ENCODE measurements around the gene RHOC. TPM values are rescaled to one million over a fixed set of nuclear protein-coding genes. Genes with fewer than 3 reads are reported as not detected.

The RHOC gene
- total and polyA plus RNA-seq, 3 experiments from 2014 or later, result 20.3 to 53.2 (median 23.0) TPM

GRCh38 chr1:112715264-112716053, 8.5 kb upstream of the RHOC start, which contains the start of gene PPM1J:
Gene PPM1J (minus strand): TSS chr1:112715332. CDS start chr1:112715301, 31 bp downstream.
- Mint-ChIP-seq H3K4me1 (peaks cover 18 to 27% (median 21%) of the 10 kb centered on the region in 3 donors), H3K36me3 (peaks cover 0 to 2% (median 2%) of the 10 kb centered on the region in 3 donors), H3K4me3 (peak within 1 kb of the TSS; percentile 85 to 96 (median 92)), H3K27me3 (peaks cover 6 to 14% of the 10 kb centered on the region in 2 donors), H3K27ac (peak within 1 kb of the TSS; percentile 83 to 97 (median 92)), H3K9me3 (no peaks in the 10 kb centered on the region)
- H3K4me3 ChIP-seq (ENCODE audit: low read length), result peak within 1 kb of the TSS; percentile 87
- peak within 1 kb of the TSS; percentile 54 for H3K27ac ChIP-seq (ENCODE audit: low read depth, low read length)
- no peaks in the 10 kb centered on the region for H3K9me3 ChIP-seq (ENCODE audit: low read length)
- peak; percentile 92 to 99 (median 96) for DNase-seq
- CTCF ChIA-PET, result interaction anchor here (0.6 to 4.3 kb wide), 29 partner anchors 8 to 966 kb away, joined by 3 to 40 read pairs (median 5); partner anchors contain the start of genes CAPZA1, LRIG2, MOV10 and RHOC
- POLR2A ChIA-PET, result interaction anchor here (0.5 to 2.4 kb wide), 10 partner anchors 9 to 357 kb away, joined by 3 to 21 read pairs (median 4); partner anchors contain the start of genes CAPZA1, CTTNBP2NL, LRIG2 and MOV10
- H3K36me3 ChIP-seq (ENCODE audit: insufficient read depth, low read length), result no peaks in the 10 kb centered on the region
- H3K27me3 ChIP-seq (ENCODE audit: insufficient read depth, low read length, poor library complexity, severe bottlenecking), result peaks cover 13% of the 10 kb centered on the region
- H3K4me1 ChIP-seq (ENCODE audit: insufficient read depth, low read length), result peaks cover 20% of the 10 kb centered on the region

GRCh38 chr1:112714313-112715263, 7.7 kb upstream of the RHOC start:
- peak in 1 of 5 donors; percentile 16 for DNase-seq
- peaks cover 0 to 2% (median 2%) of the 10 kb centered on the region in 3 donors for H3K36me3 Mint-ChIP-seq
- POLR2A ChIA-PET, result interaction anchor here (0.6 to 2.4 kb wide), 8 partner anchors 10 to 358 kb away, joined by 3 to 21 read pairs (median 8); partner anchors contain the start of genes CAPZA1, LRIG2, MOV10 and ST7L
- peaks cover 13% of the 10 kb centered on the region for H3K27me3 ChIP-seq (ENCODE audit: insufficient read depth, low read length, poor library complexity, severe bottlenecking)
- H3K9me3 Mint-ChIP-seq, result no peaks in the 10 kb centered on the region
- peaks cover 6 to 11% of the 10 kb centered on the region in 2 donors for H3K27me3 Mint-ChIP-seq
- peaks cover 18 to 27% (median 21%) of the 10 kb centered on the region in 3 donors for H3K4me1 Mint-ChIP-seq
- peak overlapping the region; percentile 79 to 93 (median 82) for H3K4me3 Mint-ChIP-seq
- H3K27ac ChIP-seq (ENCODE audit: low read depth, low read length), result no peak overlapping the region
- peaks cover 20% of the 10 kb centered on the region for H3K4me1 ChIP-seq (ENCODE audit: insufficient read depth, low read length)
- H3K9me3 ChIP-seq (ENCODE audit: low read length), result no peaks in the 10 kb centered on the region
- H3K36me3 ChIP-seq (ENCODE audit: insufficient read depth, low read length), result no peaks in the 10 kb centered on the region
- H3K4me3 ChIP-seq (ENCODE audit: low read length), result peak overlapping the region; percentile 66
- H3K27ac Mint-ChIP-seq, result peak overlapping the region in 3 of 8 donors; percentile 31 to 84 (median 75)
- CTCF ChIA-PET, result interaction anchor here (0.6 to 4.3 kb wide), 19 partner anchors 11 to 358 kb away, joined by 3 to 40 read pairs (median 7); partner anchors contain the start of genes CAPZA1, LRIG2, MOV10 and ST7L

- Mint-ChIP-seq H3K4me1 (peaks cover 18 to 27% (median 20%) of the 10 kb centered on the region in 3 donors), H3K27ac (peak overlapping the region in 2 of 8 donors; percentile 14 to 31), H3K4me3 (peak overlapping the region; percentile 38 to 90 (median 79)), H3K36me3 (peaks cover 0 to 2% (median 2%) of the 10 kb centered on the region in 3 donors), H3K27me3 (peaks cover 6 to 10% of the 10 kb centered on the region in 2 donors), H3K9me3 (no peaks in the 10 kb centered on the region)
- ChIA-PET POLR2A (interaction anchor here (0.7 kb wide), 1 partner anchor 96 kb away, joined by 3 read pairs; no protein-coding TSS in a partner anchor), CTCF (interaction anchor here (1.6 to 4.3 kb wide), 4 partner anchors 10 to 212 kb away, joined by 3 to 40 read pairs (median 11); no protein-coding TSS in a partner anchor)
- no peak for DNase-seq
- Histone ChIP-seq H3K4me3 (ENCODE audit: low read length) (no peak overlapping the region), H3K27ac (ENCODE audit: low read depth, low read length) (no peak overlapping the region), H3K27me3 (ENCODE audit: insufficient read depth, low read length, poor library complexity, severe bottlenecking) (peaks cover 5% of the 10 kb centered on the region), H3K9me3 (ENCODE audit: low read length) (no peaks in the 10 kb centered on the region), H3K36me3 (ENCODE audit: insufficient read depth, low read length) (no peaks in the 10 kb centered on the region), H3K4me1 (ENCODE audit: insufficient read depth, low read length) (peaks cover 20% of the 10 kb centered on the region)
Measured at GRCh38 chr1:112713466-112714312, 6.8 kb upstream of the RHOC start.

- Mint-ChIP-seq H3K27me3 (peaks cover 4 to 10% of the 10 kb centered on the region in 2 donors), H3K4me3 (peak overlapping the region in 3 of 7 donors; percentile 6 to 74 (median 38)), H3K36me3 (peaks cover 0 to 2% (median 2%) of the 10 kb centered on the region in 3 donors), H3K4me1 (peaks cover 19 to 21% (median 20%) of the 10 kb centered on the region in 3 donors), H3K27ac (peak overlapping the region in 1 of 8 donors; percentile 19), H3K9me3 (no peaks in the 10 kb centered on the region)
- Histone ChIP-seq H3K27me3 (ENCODE audit: insufficient read depth, low read length, poor library complexity, severe bottlenecking) (peaks cover 5% of the 10 kb centered on the region), H3K36me3 (ENCODE audit: insufficient read depth, low read length) (no peaks in the 10 kb centered on the region), H3K4me1 (ENCODE audit: insufficient read depth, low read length) (peaks cover 20% of the 10 kb centered on the region), H3K9me3 (ENCODE audit: low read length) (no peaks in the 10 kb centered on the region), H3K27ac (ENCODE audit: low read depth, low read length) (no peak overlapping the region), H3K4me3 (ENCODE audit: low read length) (no peak overlapping the region)
- no peak for DNase-seq
- CTCF ChIA-PET, result no interaction called here
- POLR2A ChIA-PET, result no interaction called here
Measured at GRCh38 chr1:112712701-112713128, 5.8 kb upstream of the RHOC start.

GRCh38 chr1:112712191-112712590, 5.3 kb upstream of the RHOC start:
- peaks cover 6 to 10% of the 10 kb centered on the region in 2 donors for H3K27me3 Mint-ChIP-seq
- H3K4me1 ChIP-seq (ENCODE audit: insufficient read depth, low read length), result peaks cover 25% of the 10 kb centered on the region
- H3K9me3 ChIP-seq (ENCODE audit: low read length), result no peaks in the 10 kb centered on the region
- H3K27me3 ChIP-seq (ENCODE audit: insufficient read depth, low read length, poor library complexity, severe bottlenecking), result peaks cover 5% of the 10 kb centered on the region
- H3K27ac Mint-ChIP-seq, result no peak overlapping the region
- no peak overlapping the region for H3K27ac ChIP-seq (ENCODE audit: low read depth, low read length)
- ChIA-PET CTCF (interaction anchor here (2.1 kb wide), 1 partner anchor 322 kb away, joined by 4 read pairs; no protein-coding TSS in a partner anchor), POLR2A (no interaction called here)
- H3K4me3 Mint-ChIP-seq, result peak overlapping the region in 1 of 7 donors; percentile 17
- no peak overlapping the region for H3K4me3 ChIP-seq (ENCODE audit: low read length)
- peaks cover 22 to 26% (median 24%) of the 10 kb centered on the region in 3 donors for H3K4me1 Mint-ChIP-seq
- no peaks in the 10 kb centered on the region for H3K36me3 ChIP-seq (ENCODE audit: insufficient read depth, low read length)
- peaks cover 0 to 2% (median 2%) of the 10 kb centered on the region in 3 donors for H3K36me3 Mint-ChIP-seq
- no peaks in the 10 kb centered on the region for H3K9me3 Mint-ChIP-seq
- no peak for DNase-seq

GRCh38 chr1:112711670-112712069, 4.7 kb upstream of the RHOC start:
- peaks cover 22 to 26% (median 24%) of the 10 kb centered on the region in 3 donors for H3K4me1 Mint-ChIP-seq
- Histone ChIP-seq H3K27me3 (ENCODE audit: insufficient read depth, low read length, poor library complexity, severe bottlenecking) (peaks cover 5% of the 10 kb centered on the region), H3K36me3 (ENCODE audit: insufficient read depth, low read length) (no peaks in the 10 kb centered on the region), H3K4me3 (ENCODE audit: low read length) (no peak overlapping the region), H3K9me3 (ENCODE audit: low read length) (no peaks in the 10 kb centered on the region), H3K4me1 (ENCODE audit: insufficient read depth, low read length) (peaks cover 26% of the 10 kb centered on the region), H3K27ac (ENCODE audit: low read depth, low read length) (no peak overlapping the region)
- H3K9me3 Mint-ChIP-seq, result no peaks in the 10 kb centered on the region
- ChIA-PET POLR2A (no interaction called here), CTCF (interaction anchor here (2.1 to 4.2 kb wide), 2 partner anchors 209 to 321 kb away, joined by 4 to 51 read pairs; no protein-coding TSS in a partner anchor)
- H3K36me3 Mint-ChIP-seq, result peaks cover 0 to 2% (median 2%) of the 10 kb centered on the region in 3 donors
- no peak for DNase-seq
- peaks cover 6 to 10% of the 10 kb centered on the region in 2 donors for H3K27me3 Mint-ChIP-seq
- H3K4me3 Mint-ChIP-seq, result peak overlapping the region in 1 of 7 donors; percentile 17
- no peak overlapping the region for H3K27ac Mint-ChIP-seq

Data from CD8-positive, alpha-beta memory T cell (primary cell).